HG03442 (cell line): ENCODE results near the gene PRCP.
A peak's percentile ranks its signal among the peaks of the same experiment; 100 is the strongest.

Experiments
- ATAC-seq: cut with Tn5 transposase; IDR thresholded peaks from one replicate; pipeline ENCODE4 v1.9.1; 2021; ENCODE audit warnings: mild to moderate bottlenecking, moderate library complexity; ENCODE audit not compliant: unreplicated experiment

The PRCP gene

GRCh38 chr11:82790723-82791484 lies 109.3 kb downstream of the PRCP start:
- ATAC-seq, result no peak

GRCh38 chr11:82787981-82788380 lies 112.2 kb downstream of the PRCP start:
- ATAC-seq, result no peak

- ATAC-seq, result no peak
Measured at GRCh38 chr11:82786836-82787235, 113.4 kb downstream of the PRCP start.

GRCh38 chr11:82786001-82786400 lies 114.2 kb downstream of the PRCP start:
- no peak for ATAC-seq

- no peak for ATAC-seq
Measured at GRCh38 chr11:82782825-82783374, 117.3 kb downstream of the PRCP start.

- ATAC-seq, result no peak
Measured at GRCh38 chr11:82778776-82779175, 121.5 kb downstream of the PRCP start.

GRCh38 chr11:82776377-82776776 lies 123.9 kb downstream of the PRCP start:
- no peak for ATAC-seq

- ATAC-seq, result peak; percentile 100
Measured at GRCh38 chr11:82775736-82776346, 124.4 kb downstream of the PRCP start.

GRCh38 chr11:82775218-82775617 lies 125.0 kb downstream of the PRCP start:
- no peak for ATAC-seq
